COLO668 (cell line): ENCODE results near the gene CCL19.

Source experiments
- DNase-seq: peaks from one replicate; lab custom pipeline; 2025; ENCODE audit not compliant: unreplicated experiment; lab: John Stamatoyannopoulos, UW

The CCL19 gene

GRCh38 chr9:34642679-34643078, 48.4 kb downstream of the CCL19 start:
- no peak for DNase-seq
